ENCODE measurements around the gene MAP3K5.

Gene MAP3K5

DNA sequence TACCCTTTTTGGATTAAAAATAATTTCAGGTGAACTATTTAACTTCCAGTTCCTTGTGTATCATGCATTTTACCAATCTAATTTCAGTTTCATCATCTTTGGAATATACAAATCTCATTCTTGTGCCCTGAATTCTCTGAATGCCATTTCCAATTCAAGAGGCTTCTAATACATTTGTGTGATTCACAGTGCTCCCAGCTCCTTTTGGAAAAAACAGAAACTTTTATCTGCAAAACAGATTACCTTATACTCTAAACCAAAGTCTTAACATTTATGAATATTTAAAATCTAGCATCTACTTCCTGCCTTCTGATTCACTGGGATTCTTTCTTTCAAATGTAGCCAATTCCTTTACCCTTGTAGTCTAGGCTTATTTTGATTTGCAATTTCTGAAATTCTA is 19.0 kb upstream of the MAP3K5 start:
- no peaks in the 10 kb centered on the region for H3K4me1 ChIP-seq
- intact Hi-C loops (cut with DNase I; ENCODE audit: low total_unique reads) = no loop called here
- no peak for DNase-seq
- H3K27ac ChIP-seq = no peak overlapping the region
- H3K27me3 ChIP-seq = no peaks in the 10 kb centered on the region
- no peaks in the 10 kb centered on the region for H3K9me3 ChIP-seq
- TF ChIP-seq, protein P1, sequence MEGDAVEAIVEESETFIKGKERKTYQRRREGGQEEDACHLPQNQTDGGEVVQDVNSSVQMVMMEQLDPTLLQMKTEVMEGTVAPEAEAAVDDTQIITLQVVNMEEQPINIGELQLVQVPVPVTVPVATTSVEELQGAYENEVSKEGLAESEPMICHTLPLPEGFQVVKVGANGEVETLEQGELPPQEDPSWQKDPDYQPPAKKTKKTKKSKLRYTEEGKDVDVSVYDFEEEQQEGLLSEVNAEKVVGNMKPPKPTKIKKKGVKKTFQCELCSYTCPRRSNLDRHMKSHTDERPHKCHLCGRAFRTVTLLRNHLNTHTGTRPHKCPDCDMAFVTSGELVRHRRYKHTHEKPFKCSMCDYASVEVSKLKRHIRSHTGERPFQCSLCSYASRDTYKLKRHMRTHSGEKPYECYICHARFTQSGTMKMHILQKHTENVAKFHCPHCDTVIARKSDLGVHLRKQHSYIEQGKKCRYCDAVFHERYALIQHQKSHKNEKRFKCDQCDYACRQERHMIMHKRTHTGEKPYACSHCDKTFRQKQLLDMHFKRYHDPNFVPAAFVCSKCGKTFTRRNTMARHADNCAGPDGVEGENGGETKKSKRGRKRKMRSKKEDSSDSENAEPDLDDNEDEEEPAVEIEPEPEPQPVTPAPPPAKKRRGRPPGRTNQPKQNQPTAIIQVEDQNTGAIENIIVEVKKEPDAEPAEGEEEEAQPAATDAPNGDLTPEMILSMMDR (IDR thresholded peaks at IDR 0.05) = no peak
- H3K36me3 ChIP-seq = no peaks in the 10 kb centered on the region
- no peak overlapping the region for H3K4me3 ChIP-seq

DNA sequence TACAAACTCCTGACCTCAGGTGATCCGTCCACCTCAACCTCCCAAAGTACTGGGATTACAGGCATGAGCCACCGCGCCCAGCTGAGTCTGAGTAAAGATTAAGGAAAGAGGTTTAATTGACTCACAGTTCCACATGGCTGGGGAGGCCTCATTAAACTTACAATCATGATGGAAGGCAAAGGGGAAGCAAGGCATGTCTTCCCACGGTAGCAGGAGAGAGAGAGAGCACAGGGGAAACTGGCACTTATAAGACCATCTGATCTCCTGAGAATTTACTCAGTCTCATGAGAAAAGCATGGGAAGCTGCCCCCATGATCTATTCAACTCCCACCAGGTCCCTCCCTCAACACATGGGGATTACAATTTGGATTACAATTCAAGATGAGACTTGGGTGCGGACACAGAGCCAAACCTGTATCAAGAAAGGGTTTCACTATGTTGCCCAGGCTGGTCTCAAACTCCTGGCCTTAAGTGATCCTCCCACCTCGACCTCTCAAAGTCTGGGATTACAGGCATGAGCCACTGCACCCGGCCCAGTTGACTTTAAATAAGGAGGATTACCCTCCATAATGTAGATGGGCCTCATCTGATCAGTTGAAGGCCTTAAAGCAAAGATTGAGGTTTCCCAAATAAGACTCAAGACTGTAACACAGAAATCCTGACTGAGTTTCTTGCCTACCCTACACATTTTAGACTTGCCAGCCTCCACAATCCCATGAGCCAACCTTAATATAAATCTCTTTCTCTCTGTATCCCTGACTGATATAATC is 17.0 kb upstream of the MAP3K5 start:
- intact Hi-C loops (cut with DNase I; ENCODE audit: low total_unique reads) = no loop called here
- TF ChIP-seq, protein P1 (IDR thresholded peaks at IDR 0.05) = no peak
- no peaks in the 10 kb centered on the region for H3K9me3 ChIP-seq

GRCh38 chr6:136803608-136804007 is 11.3 kb upstream of the MAP3K5 start:
- H3K27me3 ChIP-seq = no peaks in the 10 kb centered on the region
- H3K4me3 ChIP-seq = no peak overlapping the region
- H3K27ac ChIP-seq = no peak overlapping the region
- H3K4me1 ChIP-seq = no peaks in the 10 kb centered on the region
- no peaks in the 10 kb centered on the region for H3K9me3 ChIP-seq
- no peak for DNase-seq
- TF ChIP-seq, protein P1 (IDR thresholded peaks at IDR 0.05) = no peak
- intact Hi-C loops (cut with DNase I; ENCODE audit: low total_unique reads) = no loop called here
- H3K36me3 ChIP-seq = no peaks in the 10 kb centered on the region

More for the DNA sequence above, 17.0 kb upstream of the MAP3K5 start:
- H3K4me3 ChIP-seq = no peak overlapping the region
- no peaks in the 10 kb centered on the region for H3K4me1 ChIP-seq
- H3K27ac ChIP-seq = no peak overlapping the region
- H3K27me3 ChIP-seq = no peaks in the 10 kb centered on the region
- no peak for DNase-seq
- no peaks in the 10 kb centered on the region for H3K36me3 ChIP-seq

GRCh38 chr6:136801581-136801980 is 9.3 kb upstream of the MAP3K5 start:
- DNase-seq = no peak
- no peaks in the 10 kb centered on the region for H3K9me3 ChIP-seq
- TF ChIP-seq, protein P1 (IDR thresholded peaks at IDR 0.05) = no peak
- no peak overlapping the region for H3K4me3 ChIP-seq
- no peaks in the 10 kb centered on the region for H3K27me3 ChIP-seq
- intact Hi-C loops (cut with DNase I; ENCODE audit: low total_unique reads) = no loop called here
- no peak overlapping the region for H3K27ac ChIP-seq
- no peaks in the 10 kb centered on the region for H3K4me1 ChIP-seq
- no peaks in the 10 kb centered on the region for H3K36me3 ChIP-seq

DNA sequence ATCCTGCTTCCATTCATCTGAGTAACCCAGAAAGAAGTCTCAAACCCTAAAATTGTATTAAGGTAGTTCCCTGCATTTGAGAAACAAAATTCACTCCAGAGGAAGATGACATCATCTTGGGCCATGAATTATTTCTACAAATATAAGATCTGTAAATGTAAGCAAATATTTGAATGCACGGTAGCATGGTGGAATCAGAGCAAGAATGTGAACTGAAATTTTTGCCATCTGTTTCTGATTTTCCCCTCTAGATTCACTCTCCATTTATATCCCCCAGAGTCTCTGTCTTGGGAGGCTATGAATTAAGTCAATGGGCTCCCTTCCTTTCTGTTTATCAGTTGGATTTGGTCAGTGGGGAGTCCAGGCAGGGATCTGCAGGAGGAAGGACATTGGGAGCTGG is 5.8 kb upstream of the MAP3K5 start:
- TF ChIP-seq, protein P1 (IDR thresholded peaks at IDR 0.05) = no peak

More for the DNA sequence above, 5.8 kb upstream of the MAP3K5 start:
- no peak overlapping the region for H3K27ac ChIP-seq
- no peaks in the 10 kb centered on the region for H3K36me3 ChIP-seq
- no peaks in the 10 kb centered on the region for H3K27me3 ChIP-seq
- DNase-seq = no peak
- intact Hi-C loops (cut with DNase I; ENCODE audit: low total_unique reads) = no loop called here
- H3K9me3 ChIP-seq = no peaks in the 10 kb centered on the region
- H3K4me1 ChIP-seq = peaks cover 0 to 7% (median 6%) of the 10 kb centered on the region in 4 donors
- H3K4me3 ChIP-seq = no peak overlapping the region
